Right atrium auricular region (tissue), 2 donors: ENCODE results near the gene ITGA7. TPM values are rescaled to one million over a fixed set of nuclear protein-coding genes. Genes with fewer than 3 reads are reported as not detected.
A peak's percentile ranks its signal among the peaks of the same experiment; 100 is the strongest.
"Not testable (repeated sequence)": the region's sequence is repeated elsewhere in the genome, so short reads cannot be mapped to it uniquely, and the experiment has no call there.

Experiments used
- DNase-seq: peaks from one replicate; pipeline ENCODE4 v3.0.0-alpha.2; 2019; ENCODE audit warnings: low spot score
- H3K27ac ChIP-seq, 2 donors: fragments of 200-600 bp; sonication (generic); 1 replicate in 1 of 2; 2 replicates in 1 of 2; pipeline ENCODE4 v1.5.1; 2016 to 2019
- H3K27me3 ChIP-seq, 2 donors: fragments of 200-600 bp; sonication (generic); one replicate each; pipeline versions ENCODE4 v1.5.1 to v1.6.0; 2017 to 2019
- H3K36me3 ChIP-seq: fragments of 200-600 bp; sonication (generic); one replicate; pipeline ENCODE4 v1.5.1; 2016
- H3K4me1 ChIP-seq, 2 donors: fragments of 200-600 bp; sonication (generic); one replicate each; pipeline versions ENCODE4 v1.5.1 to v1.6.0; 2017 to 2019
- H3K4me3 ChIP-seq, 2 donors: fragments of 200-600 bp; sonication (generic); 1 replicate in 1 of 2; 2 replicates in 1 of 2; pipeline ENCODE4 v1.5.1; 2017 to 2019; ENCODE audit warnings: mild to moderate bottlenecking in 1 of 2, moderate library complexity in 1 of 2
- H3K9me3 ChIP-seq, 2 donors: fragments of 200-600 bp; sonication (generic); one replicate each; pipeline ENCODE4 v1.5.1; 2019
- CTCF ChIP-seq, 2 donors: fragments of 200-600 bp; sonication (generic); IDR thresholded peaks; one replicate each; pipeline ENCODE4 v1.5.1; 2019; ENCODE audit warnings: antibody characterized with exemption in 2 of 2
- total RNA-seq, 2 donors: library from RNA; depleted of rRNA; stranded (reverse); fragments of >200 nt; gene quantifications; one replicate each; pipeline ENCODE4 v1.1.0, GENCODE V29; 2016

The ITGA7 gene
- total RNA-seq, 2 donors from 2014 or later = 291 to 309 TPM

- no peak overlapping the region for H3K4me3 ChIP-seq
- no peaks in the 10 kb centered on the region for H3K36me3 ChIP-seq
- peak overlapping the region; percentile 81 to 97 for H3K27ac ChIP-seq
- H3K4me1 ChIP-seq = peaks cover 0 to 22% of the 10 kb centered on the region in 2 donors
- DNase-seq = no peak
- TF ChIP-seq CTCF (IDR thresholded peaks at IDR 0.05) = no peak
- H3K27me3 ChIP-seq = no peaks in the 10 kb centered on the region
- H3K9me3 ChIP-seq = no peaks in the 10 kb centered on the region
These were observed 49.5 kb downstream of the ITGA7 start for GRCh38 chr12:55658212-55658611.

GRCh38 chr12:55657212-55657611 lies 50.5 kb downstream of the ITGA7 start:
- H3K27ac ChIP-seq = peak overlapping the region; percentile 81 to 97
- peaks cover 0 to 22% of the 10 kb centered on the region in 2 donors for H3K4me1 ChIP-seq
- no peak for DNase-seq
- no peaks in the 10 kb centered on the region for H3K9me3 ChIP-seq
- H3K36me3 ChIP-seq = no peaks in the 10 kb centered on the region
- TF ChIP-seq CTCF (IDR thresholded peaks at IDR 0.05) = no peak
- H3K27me3 ChIP-seq = no peaks in the 10 kb centered on the region
- no peak overlapping the region for H3K4me3 ChIP-seq

GRCh38 chr12:55654511-55655214 lies 53.0 kb downstream of the ITGA7 start:
- DNase-seq = no peak
- Histone ChIP-seq H3K36me3 (no peaks in the 10 kb centered on the region), H3K4me3 (no peak overlapping the region), H3K9me3 (no peaks in the 10 kb centered on the region), H3K27ac (no peak overlapping the region), H3K27me3 (no peaks in the 10 kb centered on the region), H3K4me1 (peaks cover 0 to 13% of the 10 kb centered on the region in 2 donors)
- TF ChIP-seq CTCF (IDR thresholded peaks at IDR 0.05) = no peak

- no peak overlapping the region for H3K4me3 ChIP-seq
- H3K27ac ChIP-seq = no peak overlapping the region
- H3K27me3 ChIP-seq = no peaks in the 10 kb centered on the region
- no peaks in the 10 kb centered on the region for H3K36me3 ChIP-seq
- H3K4me1 ChIP-seq = peaks cover 0 to 4% of the 10 kb centered on the region in 2 donors
- DNase-seq = no peak
- no peaks in the 10 kb centered on the region for H3K9me3 ChIP-seq
- TF ChIP-seq CTCF (IDR thresholded peaks at IDR 0.05) = no peak
These were observed 54.7 kb downstream of the ITGA7 start for GRCh38 chr12:55653031-55653430.

GRCh38 chr12:55652352-55652751 lies 55.4 kb downstream of the ITGA7 start:
- Histone ChIP-seq H3K9me3 (no peaks in the 10 kb centered on the region), H3K4me1 (peaks cover 0 to 4% of the 10 kb centered on the region in 2 donors), H3K36me3 (no peaks in the 10 kb centered on the region), H3K4me3 (no peak overlapping the region), H3K27ac (no peak overlapping the region), H3K27me3 (no peaks in the 10 kb centered on the region)
- no peak for TF ChIP-seq CTCF (IDR thresholded peaks at IDR 0.05)
- DNase-seq = no peak

GRCh38 chr12:55651299-55651683 lies 56.4 kb downstream of the ITGA7 start:
- TF ChIP-seq CTCF (IDR thresholded peaks at IDR 0.05) = no peak
- Histone ChIP-seq H3K4me1 (peaks cover 0 to 4% of the 10 kb centered on the region in 2 donors), H3K27ac (no peak overlapping the region), H3K9me3 (no peaks in the 10 kb centered on the region), H3K36me3 (no peaks in the 10 kb centered on the region), H3K27me3 (no peaks in the 10 kb centered on the region), H3K4me3 (no peak overlapping the region)
- DNase-seq = no peak

GRCh38 chr12:55650620-55651298 lies 56.9 kb downstream of the ITGA7 start:
- H3K27me3 ChIP-seq, H3K4me3 ChIP-seq, H3K27ac ChIP-seq, H3K4me1 ChIP-seq, DNase-seq, H3K9me3 ChIP-seq, H3K36me3 ChIP-seq: not testable (repeated sequence)
